ENCODE results near the gene PRSS35. TPM values are rescaled to one million over a fixed set of nuclear protein-coding genes. Genes with fewer than 3 reads are reported as not detected.

Gene PRSS35
- total and polyA plus RNA-seq, 2 of the 8 experiments (the other 6 are each of a cell fraction or from before 2014, with no cell fraction given) = 1.3 to 2.9 TPM

DNA sequence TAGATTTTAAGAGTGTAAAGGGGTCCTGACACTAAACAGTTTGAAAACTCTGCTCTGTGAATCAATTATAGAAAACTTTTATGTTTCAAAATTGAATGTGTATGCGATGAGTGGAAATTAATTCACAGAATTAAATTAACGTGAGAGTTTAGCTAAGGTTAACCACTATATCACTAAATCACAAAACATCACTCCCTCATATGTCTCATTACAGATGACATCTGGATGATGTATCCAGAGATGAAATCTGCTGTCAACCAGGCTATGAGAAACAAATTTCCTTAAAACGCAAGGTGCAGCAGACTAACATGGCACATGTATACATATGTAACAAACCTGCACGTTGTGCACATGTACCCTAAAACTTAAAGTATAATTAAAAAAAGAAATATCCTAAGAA is 27.3 kb downstream of the PRSS35 start (continued):
- no peak for TF ChIP-seq EZH2 (IDR thresholded peaks at IDR 0.05; ENCODE audit: low read depth, low read length, severe bottlenecking)
- no peak for TF ChIP-seq ZNF274 (IDR thresholded peaks at IDR 0.05; ENCODE audit: borderline replicate concordance, extremely low read depth, low read length)
